Lower leg skin (tissue), 4 donors: ENCODE measurements around the gene LMF1. TPM values are rescaled to one million over a fixed set of nuclear protein-coding genes. Genes with fewer than 3 reads are reported as not detected.

Experiments used
- DNase-seq, 2 donors: peaks; one replicate each; pipeline ENCODE4 v3.0.0-alpha.2; 2019; ENCODE audit warnings: low spot score in 2 of 2
- H3K4me3 ChIP-seq: fragments of 200-600 bp; sonication (generic); 2 replicates; pipeline ENCODE4 v1.5.1; 2017; ENCODE audit warnings: mild to moderate bottlenecking, low read depth; ENCODE audit not compliant: poor library complexity, severe bottlenecking
- POLR2A ChIP-seq, 2 donors: fragments of 450-650 bp; IDR thresholded peaks; one replicate each; pipeline ENCODE4 v1.6.1; 2016 to 2017; ENCODE audit warnings: antibody characterized with exemption in 2 of 2, mild to moderate bottlenecking in 1 of 2, moderate library complexity in 1 of 2
- WGBS, 2 donors: methylation state at CpG; one replicate each; pipeline ENCODE4 v1.1.5; 2018; 5-methylcytosine and 5-hydroxymethylcytosine counted together
- intact Hi-C: fragments of 100-400 bp; cut with DNase I; formaldehyde crosslinking; loops from one replicate; pipeline ENCODE4 v1.15.0; 2023; ENCODE audit warnings: low total_unique reads
- total RNA-seq, 4 donors: library from RNA; depleted of rRNA; stranded (reverse); fragments of >200 nt; gene quantifications; one replicate each; pipeline ENCODE4 v1.1.0, GENCODE V29; 2016
- TF ChIP-seq, protein P1 (sequence below), 3 donors: fragments of 450-650 bp; IDR thresholded peaks; one replicate each; pipeline ENCODE4 v1.5.1; 2016; ENCODE audit warnings: antibody characterized with exemption in 3 of 3, mild to moderate bottlenecking in 3 of 3, moderate library complexity in 2 of 3

Gene LMF1
- total RNA-seq, 4 donors from 2014 or later: 31.3 to 68.3 (median 50.3) TPM

DNA sequence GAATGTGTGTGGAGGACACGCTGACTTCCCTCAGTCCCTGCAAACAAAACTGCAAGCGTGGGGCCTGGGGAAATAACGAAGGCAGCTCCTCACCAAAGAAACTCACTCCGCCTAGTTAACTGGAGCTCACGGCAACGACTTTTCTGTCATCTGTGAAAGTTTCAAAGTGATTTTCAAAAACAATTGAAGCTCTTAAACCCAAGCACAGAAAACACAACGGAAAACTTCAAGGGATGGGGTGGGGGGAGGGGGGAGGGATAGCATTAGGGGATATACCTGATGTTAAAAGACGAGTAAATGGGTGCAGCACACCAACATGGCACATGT lies 167.1 kb downstream of the LMF1 start:
- no peak for DNase-seq
- intact Hi-C loops: no loop called here
- H3K4me3 ChIP-seq: no peak overlapping the region
- 34 to 48% methylated on average over 8 of the region's 8 CpGs for WGBS, 2 donors
- no peak for TF ChIP-seq POLR2A (IDR thresholded peaks at IDR 0.05)
- TF ChIP-seq, protein P1, sequence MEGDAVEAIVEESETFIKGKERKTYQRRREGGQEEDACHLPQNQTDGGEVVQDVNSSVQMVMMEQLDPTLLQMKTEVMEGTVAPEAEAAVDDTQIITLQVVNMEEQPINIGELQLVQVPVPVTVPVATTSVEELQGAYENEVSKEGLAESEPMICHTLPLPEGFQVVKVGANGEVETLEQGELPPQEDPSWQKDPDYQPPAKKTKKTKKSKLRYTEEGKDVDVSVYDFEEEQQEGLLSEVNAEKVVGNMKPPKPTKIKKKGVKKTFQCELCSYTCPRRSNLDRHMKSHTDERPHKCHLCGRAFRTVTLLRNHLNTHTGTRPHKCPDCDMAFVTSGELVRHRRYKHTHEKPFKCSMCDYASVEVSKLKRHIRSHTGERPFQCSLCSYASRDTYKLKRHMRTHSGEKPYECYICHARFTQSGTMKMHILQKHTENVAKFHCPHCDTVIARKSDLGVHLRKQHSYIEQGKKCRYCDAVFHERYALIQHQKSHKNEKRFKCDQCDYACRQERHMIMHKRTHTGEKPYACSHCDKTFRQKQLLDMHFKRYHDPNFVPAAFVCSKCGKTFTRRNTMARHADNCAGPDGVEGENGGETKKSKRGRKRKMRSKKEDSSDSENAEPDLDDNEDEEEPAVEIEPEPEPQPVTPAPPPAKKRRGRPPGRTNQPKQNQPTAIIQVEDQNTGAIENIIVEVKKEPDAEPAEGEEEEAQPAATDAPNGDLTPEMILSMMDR (IDR thresholded peaks at IDR 0.05): no peak

Other genes starting within 250 kb of the LMF1 start
- 10 to 100 TPM; 24.9 to 42.4 (median 32.1) TPM for gene ANTKMT, start 249.8 kb downstream of the LMF1 start, total RNA-seq
- under 1 TPM in 2 of 4 donors, not detected in 2; 0.52 to 0.55 TPM for gene CCDC78, start 244.5 kb downstream of the LMF1 start, total RNA-seq
- 1 to 10 TPM; 4.5 to 6.3 (median 6.0) TPM for gene HAGHL, start 243.9 kb downstream of the LMF1 start, total RNA-seq
- gene CIAO3, start 230.0 kb downstream of the LMF1 start, total RNA-seq: 10 to 100 TPM; 34.7 to 75.8 (median 42.2) TPM
- 1 to 10 TPM in 3 of 4 donors, not detected in 1; 1.1 to 4.3 (median 4.0) TPM for gene MSLN, start 210.2 kb downstream of the LMF1 start, total RNA-seq
- 10 to 100 TPM; 20.2 to 27.9 (median 25.5) TPM for gene RPUSD1, start 182.6 kb downstream of the LMF1 start, total RNA-seq
- gene CHTF18, start 182.4 kb downstream of the LMF1 start, total RNA-seq: 10 to 100 TPM in 3 of 4 donors, 1 to 10 TPM in 1; 4.6 to 23.4 (median 12.2) TPM
- not detected for gene GNG13, start 170.2 kb downstream of the LMF1 start, total RNA-seq
- gene SOX8, start 10.8 kb upstream of the LMF1 start, total RNA-seq: 10 to 100 TPM in 2 of 4 donors, 1 to 10 TPM in 2; 3.0 to 27.7 (median 11.4) TPM
- under 1 TPM in 1 of 4 donors, not detected in 3; 0.36 TPM for gene SSTR5, start 101.8 kb upstream of the LMF1 start, total RNA-seq
- gene C1QTNF8, start 125.3 kb upstream of the LMF1 start, total RNA-seq: not detected
- 100 to 1,000 TPM in 2 of 4 donors, 10 to 100 TPM in 2; 29.3 to 151 (median 72.1) TPM for gene CACNA1H, start 182.1 kb upstream of the LMF1 start, total RNA-seq